Measurements from ENCODE around the gene C2orf69.

DNA sequence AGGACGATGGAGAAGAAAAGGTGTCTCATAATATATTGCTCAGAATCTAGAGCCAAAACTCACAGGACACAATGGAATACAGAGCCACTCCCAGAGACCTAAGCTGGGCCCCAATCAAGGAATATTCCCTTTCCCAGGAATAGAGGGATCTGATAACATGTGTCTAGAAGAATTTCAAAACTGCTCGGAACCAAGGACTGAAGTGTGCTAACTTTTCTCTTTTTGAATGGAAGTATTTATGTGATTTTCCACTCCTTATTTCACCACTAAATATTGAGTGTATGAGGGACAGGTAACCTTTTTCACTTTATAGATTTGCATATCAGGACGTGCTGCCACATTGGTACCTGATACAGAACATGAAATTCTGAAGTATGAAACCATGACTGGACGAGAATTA is 9.2 kb upstream of the C2orf69 start:
- TF ChIP-seq POLR2A (IDR thresholded peaks at IDR 0.05; ENCODE audit: extremely low read depth, insufficient read length) = no peak
- TF ChIP-seq, protein P1, sequence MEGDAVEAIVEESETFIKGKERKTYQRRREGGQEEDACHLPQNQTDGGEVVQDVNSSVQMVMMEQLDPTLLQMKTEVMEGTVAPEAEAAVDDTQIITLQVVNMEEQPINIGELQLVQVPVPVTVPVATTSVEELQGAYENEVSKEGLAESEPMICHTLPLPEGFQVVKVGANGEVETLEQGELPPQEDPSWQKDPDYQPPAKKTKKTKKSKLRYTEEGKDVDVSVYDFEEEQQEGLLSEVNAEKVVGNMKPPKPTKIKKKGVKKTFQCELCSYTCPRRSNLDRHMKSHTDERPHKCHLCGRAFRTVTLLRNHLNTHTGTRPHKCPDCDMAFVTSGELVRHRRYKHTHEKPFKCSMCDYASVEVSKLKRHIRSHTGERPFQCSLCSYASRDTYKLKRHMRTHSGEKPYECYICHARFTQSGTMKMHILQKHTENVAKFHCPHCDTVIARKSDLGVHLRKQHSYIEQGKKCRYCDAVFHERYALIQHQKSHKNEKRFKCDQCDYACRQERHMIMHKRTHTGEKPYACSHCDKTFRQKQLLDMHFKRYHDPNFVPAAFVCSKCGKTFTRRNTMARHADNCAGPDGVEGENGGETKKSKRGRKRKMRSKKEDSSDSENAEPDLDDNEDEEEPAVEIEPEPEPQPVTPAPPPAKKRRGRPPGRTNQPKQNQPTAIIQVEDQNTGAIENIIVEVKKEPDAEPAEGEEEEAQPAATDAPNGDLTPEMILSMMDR (IDR thresholded peaks at IDR 0.05; ENCODE audit: low read depth, low read length) = no peak

All from NB4 (cell line).